DMS53 (cell line): Measurements from ENCODE around the gene TCFL5.

Experiments used
- DNase-seq: peaks from one replicate; lab custom pipeline; 2025; lab: John Stamatoyannopoulos, UW

Gene TCFL5

GRCh38 chr20:62895539-62895938 is 33.9 kb upstream of the TCFL5 start:
- no peak for DNase-seq

DNA sequence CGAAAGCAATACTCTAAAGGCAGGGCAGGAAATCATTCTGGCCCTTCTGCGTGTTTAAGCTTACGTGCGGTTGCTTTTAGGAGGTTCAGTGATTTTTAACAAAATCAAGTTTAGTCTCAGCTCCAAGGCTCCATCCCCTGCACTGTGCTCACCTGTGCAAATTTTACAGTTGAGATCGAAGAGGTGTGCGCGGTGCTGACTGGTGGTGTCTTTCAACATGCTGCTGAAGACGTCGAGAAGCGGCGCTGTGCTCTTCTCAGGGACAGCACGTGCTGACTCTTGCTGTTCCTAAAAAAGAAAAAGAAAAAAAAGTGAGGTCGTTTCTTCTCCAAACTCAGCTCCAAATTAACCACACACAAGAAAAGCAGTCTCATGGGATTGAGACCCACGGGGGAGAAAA is 32.6 kb upstream of the TCFL5 start:
- no peak for DNase-seq

DNA sequence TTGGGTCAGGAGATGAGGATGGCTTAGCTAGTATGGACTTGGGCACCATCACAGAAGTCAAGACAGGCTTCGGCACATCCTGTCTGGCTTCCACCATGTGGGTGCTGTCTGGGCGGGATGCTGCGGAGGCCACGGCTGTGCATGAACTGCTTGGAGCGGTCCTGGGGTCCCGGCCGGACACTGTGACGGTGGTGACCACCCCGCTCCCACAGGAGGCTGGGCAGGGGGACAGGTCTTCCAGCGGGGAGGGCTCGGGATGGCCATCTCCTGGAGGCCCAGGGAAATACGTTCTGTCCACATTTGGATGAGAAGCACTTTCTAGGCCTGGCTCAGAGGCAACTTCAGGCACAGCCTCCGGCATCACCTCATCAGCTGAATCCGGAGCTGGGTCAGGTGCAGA is 32.1 kb upstream of the TCFL5 start:
- DNase-seq, result no peak

DNA sequence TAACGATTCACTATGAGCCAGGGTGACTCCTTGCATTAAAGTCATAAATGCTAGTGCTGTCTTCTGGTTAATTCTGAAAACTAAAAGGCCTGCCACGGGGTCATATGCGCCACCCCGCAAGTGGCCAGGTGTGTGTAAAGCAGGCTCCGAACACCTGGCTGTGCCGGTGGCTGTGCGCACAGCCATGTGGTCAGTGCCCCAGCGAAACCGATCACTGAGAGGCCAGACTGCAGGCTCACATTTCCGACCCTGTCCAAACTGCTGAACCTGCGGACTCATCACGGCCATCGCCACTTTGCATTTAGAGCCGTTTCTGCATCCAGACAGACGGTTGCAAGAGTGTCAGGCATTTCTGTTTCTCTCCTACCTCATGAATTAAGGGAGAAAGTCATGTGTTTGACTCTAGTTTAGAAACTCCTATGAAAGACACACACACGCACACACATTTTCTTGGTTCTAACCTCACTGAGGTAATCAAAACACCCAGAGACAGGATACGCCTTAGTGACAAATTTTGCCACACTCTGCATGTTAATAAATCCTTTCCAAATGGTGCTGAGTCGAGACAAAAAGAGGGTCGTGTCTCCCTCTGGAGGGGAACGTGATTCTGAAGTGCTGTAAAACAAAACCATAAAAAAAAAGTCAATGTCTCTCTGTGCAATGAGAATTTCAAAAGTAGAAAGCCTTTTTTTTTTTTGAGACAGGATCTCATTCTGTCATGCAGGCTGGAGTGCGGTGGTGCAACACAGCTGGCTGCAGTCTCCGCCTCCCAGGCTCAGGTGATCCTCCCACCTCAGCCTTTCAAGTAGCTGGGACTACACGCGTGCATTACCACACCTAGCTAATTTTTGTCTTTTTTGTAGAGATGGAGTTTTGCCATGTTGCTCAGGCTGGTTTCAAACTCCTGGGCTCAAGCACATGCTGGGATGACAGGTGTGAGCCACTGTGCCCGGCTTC is 31.0 kb upstream of the TCFL5 start:
- no peak for DNase-seq

- DNase-seq, result no peak
These were observed 29.5 kb upstream of the TCFL5 start for GRCh38 chr20:62891111-62891510.

- no peak for DNase-seq
These were observed 28.8 kb upstream of the TCFL5 start for GRCh38 chr20:62890444-62890843.

GRCh38 chr20:62889871-62890270 is 28.2 kb upstream of the TCFL5 start:
- no peak for DNase-seq

DNA sequence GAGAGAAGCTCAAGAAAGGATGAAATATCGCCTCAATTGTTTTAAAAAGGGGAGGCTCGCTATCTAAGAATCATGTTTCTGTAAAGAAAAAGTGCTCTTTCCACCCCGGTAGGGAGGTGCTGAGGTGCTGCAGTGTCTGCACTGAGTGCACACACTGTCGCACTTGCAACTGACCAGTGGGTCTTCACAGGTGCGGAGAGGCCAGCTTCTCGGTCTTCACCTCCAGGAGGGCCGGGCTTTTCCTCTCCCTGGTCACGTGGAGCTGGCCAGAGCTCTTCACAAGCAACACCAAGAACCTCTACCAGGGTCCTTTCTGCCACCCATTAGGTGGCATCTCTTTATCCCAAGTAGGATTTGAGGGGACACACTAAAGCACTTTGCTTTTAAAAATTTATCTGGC is 27.8 kb upstream of the TCFL5 start:
- DNase-seq, result no peak

- no peak for DNase-seq
These were observed 27.3 kb upstream of the TCFL5 start for GRCh38 chr20:62888910-62889309.

- DNase-seq, result no peak
These were observed 26.8 kb upstream of the TCFL5 start for GRCh38 chr20:62888406-62888805.

GRCh38 chr20:62887860-62888239 is 26.2 kb upstream of the TCFL5 start:
- no peak for DNase-seq

GRCh38 chr20:62887152-62887859 is 25.7 kb upstream of the TCFL5 start:
- DNase-seq, result peak; percentile 13

- DNase-seq, result no peak
These were observed 25.1 kb upstream of the TCFL5 start for GRCh38 chr20:62886709-62887058.

- DNase-seq, result no peak
These were observed 24.5 kb upstream of the TCFL5 start for GRCh38 chr20:62885896-62886708.

GRCh38 chr20:62885046-62885895 is 23.6 kb upstream of the TCFL5 start:
- no peak for DNase-seq

- DNase-seq, result no peak
These were observed 22.9 kb upstream of the TCFL5 start for GRCh38 chr20:62884556-62884955.

DNA sequence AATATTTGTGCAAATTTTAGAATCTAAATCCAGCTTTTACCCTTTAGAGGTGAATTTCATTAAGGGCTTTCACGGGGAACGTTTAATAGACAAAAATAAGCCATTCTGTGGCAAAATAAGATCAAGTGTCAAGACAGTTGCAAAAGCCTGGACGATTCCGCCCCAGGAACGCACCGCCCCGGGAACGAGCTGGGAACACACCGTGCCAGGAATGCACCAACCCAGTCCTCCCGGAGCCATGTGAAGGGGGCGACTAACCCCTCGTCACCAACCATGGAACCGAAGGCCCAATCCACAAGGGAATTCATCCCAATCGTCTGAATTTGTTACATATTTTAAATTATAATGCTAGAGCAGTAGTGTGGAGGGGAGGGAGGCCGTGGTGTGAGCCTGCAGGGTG is 20.8 kb upstream of the TCFL5 start:
- DNase-seq, result no peak

- no peak for DNase-seq
These were observed 20.2 kb upstream of the TCFL5 start for GRCh38 chr20:62881662-62882395.

- DNase-seq, result no peak
These were observed 19.5 kb upstream of the TCFL5 start for GRCh38 chr20:62880935-62881661.
